ENCODE measurements around the gene AGMO. TPM values are rescaled to one million over a fixed set of nuclear protein-coding genes. Genes with fewer than 3 reads are reported as not detected.

AGMO gene
- total and polyA plus RNA-seq, 10 of the 15 experiments (the other 5 are each of a cell fraction or from before 2014, with no cell fraction given), result 0.11 to 0.29 TPM; not detected in 8

GRCh38 chr7:15566476-15566875 is 4.7 kb upstream of the AGMO start:
- FAIRE-seq (no peak), ATAC-seq (no peak), DNase-seq (ENCODE audit: low read depth, low spot score) (no peak)
- no peak overlapping the region for H3K9ac ChIP-seq (ENCODE audit: control insufficient read depth, insufficient read depth, low read length)
- POLR2A ChIA-PET, result interaction anchor here (0.6 to 1.1 kb wide), 2 partner anchors 48 to 238 kb away, joined by 6 to 7 read pairs; no protein-coding TSS in a partner anchor
- no peak overlapping the region for H3K27ac ChIP-seq (ENCODE audit: control insufficient read depth, insufficient read depth)
- H3K4me2 ChIP-seq (ENCODE audit: control insufficient read depth, insufficient read depth), result no peak overlapping the region
- no peaks in the 10 kb centered on the region for H3K79me2 ChIP-seq (ENCODE audit: control insufficient read depth, insufficient read depth, low read length)
- SMC1A ChIA-PET (ENCODE audit: uncharacterized antibody, unreplicated experiment), result interaction anchor here (0.6 to 1.1 kb wide), 3 partner anchors 14 to 154 kb away, joined by 3 to 4 read pairs (median 3); no protein-coding TSS in a partner anchor
- CTCF ChIA-PET, result interaction anchor here (0.7 to 1.4 kb wide), 2 partner anchors 29 to 154 kb away, joined by 3 read pairs; no protein-coding TSS in a partner anchor
- RAD21 ChIA-PET (ENCODE audit: unreplicated experiment), result no interaction called here
- no peaks in the 10 kb centered on the region for H3K27me3 ChIP-seq (replicated peaks in 1 of 2; ENCODE audit: control insufficient read depth in 2 of 2, insufficient read depth in 2 of 2, low read length in 1 of 2)
- no peaks in the 10 kb centered on the region for H3K36me3 ChIP-seq (ENCODE audit: control insufficient read depth in 2 of 2, insufficient read depth in 2 of 2, low read length in 1 of 2)
- in situ Hi-C loops (cut with MboI) (no loop called here), intact Hi-C loops (cut with micrococcal nuclease; ENCODE audit: unreplicated experiment) (no loop called here)
- H3K4me1 ChIP-seq (ENCODE audit: control insufficient read depth, insufficient read depth, low read length), result no peaks in the 10 kb centered on the region
- no peaks in the 10 kb centered on the region for H4K20me1 ChIP-seq (ENCODE audit: control insufficient read depth, insufficient read depth)
- H3K9me3 ChIP-seq (replicated peaks; ENCODE audit: control insufficient read depth, insufficient read depth, low read length), result no peaks in the 10 kb centered on the region
- no peak overlapping the region for H3K4me3 ChIP-seq
- 2% methylated on average over 5 of the region's 5 CpGs for WGBS (ENCODE audit: insufficient coverage, insufficient replicate concordance, low lambda C conversion rate, missing lambda C conversion rate)
- no peak overlapping the region for H2AFZ ChIP-seq (ENCODE audit: control insufficient read depth, low read depth, low read length)
- TF ChIP-seq HDAC2 (IDR thresholded peaks at IDR 0.05) (no peak), STAT1 (conservative IDR thresholded peaks at IDR 0.05) (no peak), CBFB (IDR thresholded peaks at IDR 0.05; ENCODE audit: low read depth) (no peak), KAT2A (conservative IDR thresholded peaks at IDR 0.05; ENCODE audit: control insufficient read depth, low read depth, low read length) (no peak), NFYA (IDR thresholded peaks at IDR 0.05; ENCODE audit: borderline replicate concordance, low read depth, low read length) (no peak), MEF2A (IDR thresholded peaks at IDR 0.05; ENCODE audit: insufficient read depth, low read depth, low read length) (no peak), NR2C2 (IDR thresholded peaks at IDR 0.05; ENCODE audit: borderline replicate concordance, control insufficient read depth, insufficient read length, low read depth) (no peak), CHD4 (IDR thresholded peaks at IDR 0.05) (no peak), SP1 (IDR thresholded peaks at IDR 0.05; ENCODE audit: low read depth, low read length) (no peak), SPI1 (IDR thresholded peaks at IDR 0.05; ENCODE audit: borderline replicate concordance, insufficient read depth, low read depth, low read length) (no peak), ZNF207 (IDR thresholded peaks at IDR 0.05; ENCODE audit: borderline replicate concordance) (no peak), FOS (IDR thresholded peaks at IDR 0.05; ENCODE audit: borderline replicate concordance, extremely low read depth, insufficient read length) (no peak), EED (IDR thresholded peaks at IDR 0.05; ENCODE audit: low read depth) (no peak), RCOR1 (conservative IDR thresholded peaks at IDR 0.05; ENCODE audit: low read depth, low read length) (no peak), SMAD1 (IDR thresholded peaks at IDR 0.05; ENCODE audit: low read depth, partially characterized antibody) (no peak), ESRRA (IDR thresholded peaks at IDR 0.05; ENCODE audit: low read length) (no peak)
- no TSS peak for BruUV-seq (replicated peaks)

All from GM12878 (cell line).